Measurements from ENCODE around the gene CDK5RAP2.

- TF ChIP-seq CTCF (IDR thresholded peaks at IDR 0.05; ENCODE audit: low read depth, low read length): no peak
- TF ChIP-seq MAX (IDR thresholded peaks at IDR 0.05; ENCODE audit: low read depth, low read length): no peak
- no peak for TF ChIP-seq MYC (IDR thresholded peaks at IDR 0.05; ENCODE audit: low read depth, low read length)
These were observed 187.7 kb downstream of the CDK5RAP2 start for GRCh38 chr9:120392245-120392644.

Measured in NB4 (cell line).